HCT116 (cell line): ENCODE measurements around the gene CHST15. TPM values are rescaled to one million over a fixed set of nuclear protein-coding genes. Genes with fewer than 3 reads are reported as not detected.

Source experiments
- ATAC-seq: fragments of 200-7000 bp; cut with Tn5 transposase; 2 replicates; pipeline ENCODE4 v1.9.1; 2020; ENCODE audit warnings: mild to moderate bottlenecking, moderate library complexity
- BruUV-seq: library from RNA; stranded (reverse); fragments of 400-500 nt; replicated peaks from 2 replicates; lab custom pipeline; 2021; lab: Mats Ljungman, UMichigan
- CTCF ChIA-PET: fragments of 300-600 bp; sonication (Branson Sonifier 250); formaldehyde crosslinking; loops from one replicate; lab custom pipeline; 2021; ENCODE audit warnings: antibody characterized with exemption; lab: Charles Lee
- POLR2A ChIA-PET: fragments of 300-600, 350-600 bp; sonication (Branson Sonifier 250); formaldehyde crosslinking; loops from one replicate; lab custom pipeline; 2021; ENCODE audit warnings: antibody characterized with exemption; lab: Charles Lee
- RAD21 ChIA-PET, 2 experiments: fragments of 300-600 bp; sonication (Branson Sonifier 250); formaldehyde crosslinking; loops; one replicate each; lab custom pipeline; 2023; ENCODE audit warnings: low total read pairs in 2 of 2; ENCODE audit not compliant: uncharacterized antibody in 2 of 2, unreplicated experiment in 2 of 2, low non-redundant PET in 1 of 2; lab: Charles Lee
- DNase-seq: peaks from one replicate; pipeline ENCODE4 v3.0.0-alpha.2; 2010; ENCODE audit warnings: low read depth, low spot score
- H2AFZ ChIP-seq: fragments of 200-600 bp; shearing (Covaris generic), sonication (generic); 2 replicates; pipeline ENCODE4 v1.6.1; 2017; ENCODE audit warnings: low read depth, mixed run types, mixed read lengths, antibody characterized with exemption, low read length; ENCODE audit not compliant: poor library complexity, severe bottlenecking
- H3K27ac ChIP-seq: 2 replicates; pipeline ENCODE4 v1.5.1; 2012; ENCODE audit warnings: low read depth, low read length
- H3K27me3 ChIP-seq: fragments of 200-600 bp; sonication (generic); 2 replicates; pipeline ENCODE4 v1.6.1; 2016; ENCODE audit warnings: mixed run types, low read length, mixed read lengths; ENCODE audit not compliant: insufficient read depth
- H3K36me3 ChIP-seq, 2 experiments: fragments of 200-500 bp in 1 of 2; fragments of 200-600 bp in 1 of 2; sonication (Bioruptor generic) in 1 of 2; sonication (generic) in 1 of 2; 2 replicates each; pipeline versions ENCODE4 v1.5.1 to v1.6.1; 2014 to 2016; ENCODE audit warnings: low read length in 2 of 2, inconsistent platforms in 1 of 2, mixed read lengths in 1 of 2, mixed run types in 1 of 2; ENCODE audit not compliant: insufficient read depth in 2 of 2, control insufficient read depth in 1 of 2
- H3K4me1 ChIP-seq, 2 experiments: fragments of 200-600 bp in 1 of 2; sonication (generic) in 1 of 2; 2 replicates each; pipeline versions ENCODE4 v1.5.1 to v1.6.1; 2012 to 2017; ENCODE audit warnings: low read length in 2 of 2, inconsistent platforms in 1 of 2, mild to moderate bottlenecking in 1 of 2, mixed read lengths in 1 of 2, mixed run types in 1 of 2, moderate library complexity in 1 of 2; ENCODE audit not compliant: insufficient read depth in 2 of 2, control insufficient read depth in 1 of 2
- H3K4me2 ChIP-seq: fragments of 200-600 bp; sonication (generic); 2 replicates; pipeline ENCODE4 v1.6.1; 2017; ENCODE audit warnings: mixed run types, low read length, mixed read lengths
- H3K4me3 ChIP-seq, 2 experiments: fragments of 200-600 bp in 1 of 2; sonication (generic) in 1 of 2; replicated peaks in 1 of 2; 2 replicates each; pipeline ENCODE4 v1.5.1; 2011 to 2016; ENCODE audit warnings: low read length in 2 of 2, control low read depth in 1 of 2, low read depth in 1 of 2, mild to moderate bottlenecking in 1 of 2, mixed read lengths in 1 of 2, mixed run types in 1 of 2
- H3K79me2 ChIP-seq: fragments of 200-600 bp; sonication (generic); 2 replicates; pipeline ENCODE4 v1.6.1; 2017; ENCODE audit warnings: mild to moderate bottlenecking, mixed run types, low read length, moderate library complexity, mixed read lengths; ENCODE audit not compliant: insufficient read depth
- H3K9ac ChIP-seq: fragments of 200-600 bp; sonication (generic); 2 replicates; pipeline ENCODE4 v1.6.1; 2016; ENCODE audit warnings: low read length, mixed read lengths
- H3K9me2 ChIP-seq: fragments of 200-600 bp; sonication (generic), shearing (Covaris generic); 2 replicates; pipeline ENCODE4 v1.6.1; 2017; ENCODE audit warnings: mixed run types, mild to moderate bottlenecking, moderate library complexity; ENCODE audit not compliant: insufficient read depth
- H3K9me3 ChIP-seq, 2 experiments: fragments of 200-500 bp in 1 of 2; fragments of 200-600 bp in 1 of 2; sonication (Bioruptor generic) in 1 of 2; sonication (generic) in 1 of 2; 2 replicates each; pipeline ENCODE4 v1.6.1; 2014 to 2017; ENCODE audit warnings: low read length in 2 of 2, mixed read lengths in 2 of 2, inconsistent platforms in 1 of 2, low read depth in 1 of 2, mild to moderate bottlenecking in 1 of 2, mixed run types in 1 of 2, moderate library complexity in 1 of 2; ENCODE audit not compliant: control insufficient read depth in 1 of 2, insufficient read depth in 1 of 2
- H4K20me1 ChIP-seq: fragments of 200-600 bp; sonication (generic), shearing (Covaris generic); 2 replicates; pipeline ENCODE4 v1.6.1; 2017; ENCODE audit warnings: mixed run types, mild to moderate bottlenecking, moderate library complexity; ENCODE audit not compliant: insufficient read depth
- JUND ChIP-seq: IDR thresholded peaks from 2 replicates; pipeline ENCODE4 v1.6.1; 2012
- POLR2AphosphoS5 ChIP-seq: IDR thresholded peaks from 2 replicates; pipeline ENCODE4 v1.6.1; 2011; ENCODE audit warnings: mild to moderate bottlenecking, low read depth, low read length, moderate library complexity
- RAD21 ChIP-seq: IDR thresholded peaks from 2 replicates; pipeline ENCODE4 v1.6.1; 2012; ENCODE audit warnings: low read depth, mild to moderate bottlenecking
- SIN3A ChIP-seq: IDR thresholded peaks from 2 replicates; pipeline ENCODE4 v1.6.1; 2012; ENCODE audit warnings: low read depth
- SP1 ChIP-seq: IDR thresholded peaks from 2 replicates; pipeline ENCODE4 v1.6.1; 2012; ENCODE audit warnings: low read depth
- TCF7L2 ChIP-seq: IDR thresholded peaks from 2 replicates; pipeline ENCODE4 v1.7.0; 2011; ENCODE audit warnings: borderline replicate concordance, inconsistent platforms; ENCODE audit not compliant: insufficient read depth, insufficient read length; ENCODE audit errors: extremely low read depth
- YY1 ChIP-seq: IDR thresholded peaks from 2 replicates; pipeline ENCODE4 v1.6.1; 2011; ENCODE audit warnings: low read length, low read depth, moderate library complexity, mild to moderate bottlenecking; ENCODE audit not compliant: insufficient replicate concordance; ENCODE audit errors: extremely low read depth
- ZFX ChIP-seq: fragments of 450-650 bp; IDR thresholded peaks from 2 replicates; pipeline ENCODE4 v1.6.1; 2017
- intact Hi-C: fragments of 100-400 bp; cut with micrococcal nuclease; formaldehyde crosslinking; loops from 2 replicates; pipeline ENCODE4 v1.10.0; 2022
- total RNA-seq: library from RNA; stranded (reverse); gene quantifications from one replicate; pipeline ENCODE4 v1.2.1, GENCODE V29; 2021; ENCODE audit not compliant: unreplicated experiment
- TF ChIP-seq, protein P1 (sequence below): IDR thresholded peaks from 2 replicates; pipeline ENCODE4 v1.6.1; 2012
- TF ChIP-seq, protein P2 (sequence below), 3 experiments: fragments of 200-600 bp in 1 of 3; sonication (generic) in 1 of 3; IDR thresholded peaks in 2 of 3; conservative IDR thresholded peaks in 1 of 3; 2 replicates each; pipeline ENCODE4 v1.5.1; 2012 to 2017; ENCODE audit warnings: low read depth in 2 of 3, low read length in 2 of 3, antibody characterized with exemption in 1 of 3, borderline replicate concordance in 1 of 3, control low read depth in 1 of 3, mild to moderate bottlenecking in 1 of 3, mixed read lengths in 1 of 3, mixed run types in 1 of 3, moderate library complexity in 1 of 3; ENCODE audit not compliant: insufficient read depth in 1 of 3

The CHST15 gene
- total RNA-seq, 1 experiment from 2014 or later: 47.2 TPM

DNA sequence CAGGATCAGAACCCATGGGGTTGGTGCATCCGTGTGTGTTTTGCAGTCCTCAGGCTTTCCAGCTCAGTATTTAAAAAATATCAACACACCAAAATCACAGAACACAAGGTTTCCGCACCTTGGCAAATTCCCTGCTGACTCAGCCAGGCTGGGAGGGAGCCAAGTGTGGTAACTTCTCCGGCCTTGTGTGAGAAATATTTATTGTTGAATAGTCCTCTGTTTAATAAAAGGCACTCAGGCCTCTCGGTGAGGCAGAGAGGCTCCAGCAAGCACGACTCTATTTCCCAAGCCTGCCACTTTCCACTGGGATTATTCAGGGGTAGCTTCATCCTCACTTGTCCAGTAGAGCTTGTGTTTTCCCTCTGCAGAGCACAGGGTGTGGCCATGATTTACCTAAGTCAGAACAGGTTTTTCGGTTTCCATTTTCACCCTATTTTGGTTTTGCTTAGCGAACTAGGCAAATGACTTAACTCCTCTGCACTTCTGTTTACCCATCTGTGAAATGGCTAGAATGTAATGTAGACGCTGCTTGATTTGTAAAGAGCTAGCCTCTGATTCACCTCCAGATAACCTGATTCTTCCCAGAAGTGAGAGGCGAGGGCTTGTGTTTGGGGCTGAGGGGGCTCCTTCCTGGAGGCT lies 13.0 kb upstream of the CHST15 start:
- TF ChIP-seq SP1: peak; percentile 67; the same call in 1 of the 2 replicates
- TF ChIP-seq JUND: peak; percentile 84
- TF ChIP-seq SIN3A: no peak
- peak; percentile 14 for TF ChIP-seq YY1
- 0 out of 2 replicates have a peak, but pooled peaks have one; percentile 38 for TF ChIP-seq POLR2AphosphoS5
- TF ChIP-seq TCF7L2: peak; percentile 14
- TF ChIP-seq, protein P1, sequence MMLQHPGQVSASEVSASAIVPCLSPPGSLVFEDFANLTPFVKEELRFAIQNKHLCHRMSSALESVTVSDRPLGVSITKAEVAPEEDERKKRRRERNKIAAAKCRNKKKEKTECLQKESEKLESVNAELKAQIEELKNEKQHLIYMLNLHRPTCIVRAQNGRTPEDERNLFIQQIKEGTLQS: no peak
- 0 out of 2 replicates have a peak, but pooled peaks have one; percentile 11 for TF ChIP-seq ZFX
- TF ChIP-seq, protein P2, sequence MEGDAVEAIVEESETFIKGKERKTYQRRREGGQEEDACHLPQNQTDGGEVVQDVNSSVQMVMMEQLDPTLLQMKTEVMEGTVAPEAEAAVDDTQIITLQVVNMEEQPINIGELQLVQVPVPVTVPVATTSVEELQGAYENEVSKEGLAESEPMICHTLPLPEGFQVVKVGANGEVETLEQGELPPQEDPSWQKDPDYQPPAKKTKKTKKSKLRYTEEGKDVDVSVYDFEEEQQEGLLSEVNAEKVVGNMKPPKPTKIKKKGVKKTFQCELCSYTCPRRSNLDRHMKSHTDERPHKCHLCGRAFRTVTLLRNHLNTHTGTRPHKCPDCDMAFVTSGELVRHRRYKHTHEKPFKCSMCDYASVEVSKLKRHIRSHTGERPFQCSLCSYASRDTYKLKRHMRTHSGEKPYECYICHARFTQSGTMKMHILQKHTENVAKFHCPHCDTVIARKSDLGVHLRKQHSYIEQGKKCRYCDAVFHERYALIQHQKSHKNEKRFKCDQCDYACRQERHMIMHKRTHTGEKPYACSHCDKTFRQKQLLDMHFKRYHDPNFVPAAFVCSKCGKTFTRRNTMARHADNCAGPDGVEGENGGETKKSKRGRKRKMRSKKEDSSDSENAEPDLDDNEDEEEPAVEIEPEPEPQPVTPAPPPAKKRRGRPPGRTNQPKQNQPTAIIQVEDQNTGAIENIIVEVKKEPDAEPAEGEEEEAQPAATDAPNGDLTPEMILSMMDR (IDR thresholded peaks at IDR 0.05 in 2 of 3, conservative IDR thresholded peaks at IDR 0.05 in 1 of 3; ENCODE audit: borderline replicate concordance in 1 of 3, insufficient read depth in 1 of 3, low read depth in 2 of 3, low read length in 2 of 3): no peak
- peak; percentile 6; the same call in 1 of the 2 replicates for TF ChIP-seq RAD21
- Histone ChIP-seq H3K27me3 (no peaks in the 10 kb centered on the region), H3K4me3 (peak overlapping the region in 1 of 2 experiments; percentile 36; a peak in 2 of 4 replicates), H3K79me2 (no peaks in the 10 kb centered on the region), H4K20me1 (no peaks in the 10 kb centered on the region), H2AFZ (peak overlapping the region; percentile 95), H3K9me2 (no peaks in the 10 kb centered on the region), H3K27ac (peak overlapping the region; percentile 57), H3K9ac (peak overlapping the region; percentile 28), H3K36me3 (no peaks in the 10 kb centered on the region), H3K4me2 (peak overlapping the region; percentile 71), H3K4me1 (peaks cover 25 to 30% of the 10 kb centered on the region in 2 experiments), H3K9me3 (no peaks in the 10 kb centered on the region)
- ATAC-seq (peak; percentile 71), DNase-seq (peak; percentile 48)
- ChIA-PET POLR2A (interaction anchor here (1.6 to 3.1 kb wide), 2 partner anchors 41 to 46 kb away, joined by 3 to 14 read pairs; no protein-coding TSS in a partner anchor), CTCF (interaction anchor here (1.2 to 3.7 kb wide), 3 partner anchors 86 to 112 kb away, joined by 3 to 10 read pairs (median 3); no protein-coding TSS in a partner anchor), RAD21 (no interaction called here)
- no TSS peak for BruUV-seq
- intact Hi-C loops: loop anchor here (2.0 kb wide), 1 partner anchor 46 kb away; no protein-coding TSS in a partner anchor
